Breast epithelium (tissue), 3 donors: Measurements from ENCODE around the gene DUSP16.

Experiments
- POLR2AphosphoS5 ChIP-seq, 3 donors: sonication (generic); formaldehyde crosslinking; IDR thresholded peaks; one replicate each; pipeline ENCODE4 v1.6.1; 2017; ENCODE audit warnings: antibody characterized with exemption in 3 of 3
- TF ChIP-seq, protein P1 (sequence below), 3 donors: fragments of 450-650 bp; IDR thresholded peaks; one replicate each; pipeline ENCODE4 v1.5.1; 2016 to 2017; ENCODE audit warnings: antibody characterized with exemption in 3 of 3, mild to moderate bottlenecking in 3 of 3, moderate library complexity in 3 of 3

DNA sequence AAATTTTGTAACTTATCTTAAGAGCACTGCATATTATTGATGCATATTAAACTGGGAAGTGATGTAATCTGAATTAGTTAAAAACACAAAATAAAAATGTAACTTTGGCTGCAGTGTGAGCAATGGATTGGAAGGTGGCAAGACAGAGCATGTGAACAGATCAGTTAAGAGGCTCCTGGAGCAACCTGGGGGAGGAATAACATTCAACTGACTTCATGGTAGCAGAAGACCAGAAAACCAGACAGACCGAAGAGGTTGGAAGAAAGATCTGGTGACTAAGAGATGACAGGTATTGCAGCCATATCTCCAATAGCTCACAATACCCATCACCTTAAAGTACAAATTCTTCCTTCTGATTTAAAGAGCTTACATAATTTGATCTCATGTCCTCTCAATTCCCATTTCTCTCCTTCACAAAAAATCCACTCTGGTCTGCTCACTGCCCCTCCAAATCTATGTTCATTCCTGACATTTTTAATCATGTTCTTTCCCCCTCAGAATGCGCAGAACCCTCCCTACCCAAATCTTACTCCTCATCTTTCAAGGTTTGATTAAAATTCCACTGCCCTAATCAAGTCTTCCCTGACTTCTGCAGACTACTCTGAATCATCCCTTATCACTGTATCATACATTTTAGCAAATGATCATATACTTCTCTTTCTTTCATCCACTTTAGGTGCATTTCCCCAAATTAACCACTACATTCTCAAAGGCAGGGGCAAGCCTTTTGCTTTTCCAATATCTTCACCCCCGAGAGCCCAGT, 51.5 kb downstream of the DUSP16 start:
- TF ChIP-seq, protein P1, sequence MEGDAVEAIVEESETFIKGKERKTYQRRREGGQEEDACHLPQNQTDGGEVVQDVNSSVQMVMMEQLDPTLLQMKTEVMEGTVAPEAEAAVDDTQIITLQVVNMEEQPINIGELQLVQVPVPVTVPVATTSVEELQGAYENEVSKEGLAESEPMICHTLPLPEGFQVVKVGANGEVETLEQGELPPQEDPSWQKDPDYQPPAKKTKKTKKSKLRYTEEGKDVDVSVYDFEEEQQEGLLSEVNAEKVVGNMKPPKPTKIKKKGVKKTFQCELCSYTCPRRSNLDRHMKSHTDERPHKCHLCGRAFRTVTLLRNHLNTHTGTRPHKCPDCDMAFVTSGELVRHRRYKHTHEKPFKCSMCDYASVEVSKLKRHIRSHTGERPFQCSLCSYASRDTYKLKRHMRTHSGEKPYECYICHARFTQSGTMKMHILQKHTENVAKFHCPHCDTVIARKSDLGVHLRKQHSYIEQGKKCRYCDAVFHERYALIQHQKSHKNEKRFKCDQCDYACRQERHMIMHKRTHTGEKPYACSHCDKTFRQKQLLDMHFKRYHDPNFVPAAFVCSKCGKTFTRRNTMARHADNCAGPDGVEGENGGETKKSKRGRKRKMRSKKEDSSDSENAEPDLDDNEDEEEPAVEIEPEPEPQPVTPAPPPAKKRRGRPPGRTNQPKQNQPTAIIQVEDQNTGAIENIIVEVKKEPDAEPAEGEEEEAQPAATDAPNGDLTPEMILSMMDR (IDR thresholded peaks at IDR 0.05): no peak
- TF ChIP-seq POLR2AphosphoS5 (IDR thresholded peaks at IDR 0.05): no peak
